NB4 (cell line): ENCODE measurements around the gene VAV2.
A peak's percentile ranks its signal among the peaks of the same experiment; 100 is the strongest.

Experiments used
- DNase-seq: peaks from one replicate; pipeline ENCODE4 v3.0.0; 2010; ENCODE audit warnings: low read depth
- H3K4me3 ChIP-seq: one replicate; pipeline ENCODE4 v1.5.1; 2011; ENCODE audit warnings: mild to moderate bottlenecking, low read depth, low read length, moderate library complexity
- MYC ChIP-seq: IDR thresholded peaks from 2 replicates; pipeline ENCODE4 v1.6.1; 2011; ENCODE audit warnings: low read depth, low read length
- POLR2A ChIP-seq: IDR thresholded peaks from 2 replicates; pipeline ENCODE4 v1.6.1; 2011; ENCODE audit warnings: mild to moderate bottlenecking; ENCODE audit not compliant: insufficient read length; ENCODE audit errors: extremely low read depth
- TF ChIP-seq, protein P1 (sequence below): IDR thresholded peaks from one replicate; pipeline ENCODE4 v1.5.1; 2012; ENCODE audit warnings: low read depth, low read length
- TF ChIP-seq, protein P2 (sequence below): IDR thresholded peaks from 2 replicates; pipeline ENCODE4 v1.6.1; 2011; ENCODE audit warnings: low read depth, low read length

VAV2 gene

GRCh38 chr9:134025606-134026541, 33.8 kb upstream of the VAV2 start:
- TF ChIP-seq POLR2A (no peak), MYC (no peak)
- TF ChIP-seq, protein P1, sequence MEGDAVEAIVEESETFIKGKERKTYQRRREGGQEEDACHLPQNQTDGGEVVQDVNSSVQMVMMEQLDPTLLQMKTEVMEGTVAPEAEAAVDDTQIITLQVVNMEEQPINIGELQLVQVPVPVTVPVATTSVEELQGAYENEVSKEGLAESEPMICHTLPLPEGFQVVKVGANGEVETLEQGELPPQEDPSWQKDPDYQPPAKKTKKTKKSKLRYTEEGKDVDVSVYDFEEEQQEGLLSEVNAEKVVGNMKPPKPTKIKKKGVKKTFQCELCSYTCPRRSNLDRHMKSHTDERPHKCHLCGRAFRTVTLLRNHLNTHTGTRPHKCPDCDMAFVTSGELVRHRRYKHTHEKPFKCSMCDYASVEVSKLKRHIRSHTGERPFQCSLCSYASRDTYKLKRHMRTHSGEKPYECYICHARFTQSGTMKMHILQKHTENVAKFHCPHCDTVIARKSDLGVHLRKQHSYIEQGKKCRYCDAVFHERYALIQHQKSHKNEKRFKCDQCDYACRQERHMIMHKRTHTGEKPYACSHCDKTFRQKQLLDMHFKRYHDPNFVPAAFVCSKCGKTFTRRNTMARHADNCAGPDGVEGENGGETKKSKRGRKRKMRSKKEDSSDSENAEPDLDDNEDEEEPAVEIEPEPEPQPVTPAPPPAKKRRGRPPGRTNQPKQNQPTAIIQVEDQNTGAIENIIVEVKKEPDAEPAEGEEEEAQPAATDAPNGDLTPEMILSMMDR, result no peak
- TF ChIP-seq, protein P2, sequence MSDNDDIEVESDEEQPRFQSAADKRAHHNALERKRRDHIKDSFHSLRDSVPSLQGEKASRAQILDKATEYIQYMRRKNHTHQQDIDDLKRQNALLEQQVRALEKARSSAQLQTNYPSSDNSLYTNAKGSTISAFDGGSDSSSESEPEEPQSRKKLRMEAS, result no peak
- peak overlapping the region; percentile 77 for H3K4me3 ChIP-seq
- DNase-seq, result peak; percentile 82

- TF ChIP-seq, protein P1, result no peak
- TF ChIP-seq, protein P2, result 0 out of 2 replicates have a peak, but pooled peaks have one; percentile 21
- TF ChIP-seq MYC, result peak; percentile 64
- TF ChIP-seq POLR2A, result peak; percentile 23
- H3K4me3 ChIP-seq, result peak within 1 kb of the TSS; percentile 77
- peak; percentile 98 for DNase-seq
These were observed 32.9 kb upstream of the VAV2 start, which contains the start of gene BRD3OS for GRCh38 chr9:134024828-134025605. Gene BRD3OS, plus strand, starts transcription at chr9:134025481. Its CDS starts 1,267 bp downstream, at chr9:134026748.

DNA sequence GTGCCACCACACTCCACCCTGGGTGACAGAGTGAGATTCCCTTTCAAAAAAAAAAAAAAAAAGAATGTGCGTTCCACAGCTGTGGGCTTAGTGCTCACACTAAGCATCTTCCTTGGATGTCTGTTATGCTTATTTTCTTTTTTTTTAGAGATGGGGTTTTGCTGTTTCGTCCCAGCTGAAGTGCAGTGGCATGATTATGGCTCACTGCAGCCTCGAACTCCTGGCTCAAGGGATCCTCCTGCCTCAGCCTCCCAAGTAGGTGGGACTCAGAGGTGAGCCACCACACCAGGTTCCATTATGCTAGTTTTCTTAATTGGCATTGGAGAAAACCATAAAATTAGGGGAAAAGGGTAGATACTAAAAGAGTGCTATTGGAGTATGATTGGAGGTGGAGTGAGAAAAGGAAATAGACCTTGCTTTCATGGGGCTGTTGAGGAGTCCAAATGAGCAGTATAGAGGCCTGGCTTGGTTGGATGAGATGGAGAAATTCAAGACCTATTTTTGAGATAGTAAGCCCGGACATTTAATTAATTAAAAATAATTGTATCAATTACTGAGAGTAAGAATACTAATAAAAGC, 32.2 kb upstream of the VAV2 start:
- TF ChIP-seq, protein P2, result no peak
- TF ChIP-seq MYC (no peak), POLR2A (no peak)
- TF ChIP-seq, protein P1, result no peak
- H3K4me3 ChIP-seq, result peak overlapping the region; percentile 42
- no peak for DNase-seq

DNA sequence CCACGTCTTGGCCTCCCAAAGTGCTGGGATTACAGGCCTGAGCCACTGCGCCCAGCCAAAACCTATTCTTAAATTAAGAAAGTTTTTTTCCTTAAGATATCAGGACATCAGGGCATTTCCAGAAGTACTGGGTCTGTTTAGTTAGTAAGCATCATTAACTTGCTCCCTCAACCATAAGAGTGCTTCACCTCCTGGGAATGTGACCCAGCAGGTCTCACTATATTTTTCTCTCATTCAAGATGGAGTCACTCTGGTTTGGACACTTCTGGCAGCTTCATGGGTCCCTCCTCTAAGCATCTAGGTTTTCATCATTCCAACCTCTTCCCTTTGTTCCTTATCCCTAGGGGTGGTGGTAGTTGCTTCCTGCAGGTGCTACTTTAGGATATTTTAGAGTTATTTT, 22.8 kb upstream of the VAV2 start:
- no peak for DNase-seq
- TF ChIP-seq POLR2A (no peak), MYC (no peak)
- TF ChIP-seq, protein P1, result no peak
- TF ChIP-seq, protein P2, result no peak
- H3K4me3 ChIP-seq, result no peak overlapping the region

DNA sequence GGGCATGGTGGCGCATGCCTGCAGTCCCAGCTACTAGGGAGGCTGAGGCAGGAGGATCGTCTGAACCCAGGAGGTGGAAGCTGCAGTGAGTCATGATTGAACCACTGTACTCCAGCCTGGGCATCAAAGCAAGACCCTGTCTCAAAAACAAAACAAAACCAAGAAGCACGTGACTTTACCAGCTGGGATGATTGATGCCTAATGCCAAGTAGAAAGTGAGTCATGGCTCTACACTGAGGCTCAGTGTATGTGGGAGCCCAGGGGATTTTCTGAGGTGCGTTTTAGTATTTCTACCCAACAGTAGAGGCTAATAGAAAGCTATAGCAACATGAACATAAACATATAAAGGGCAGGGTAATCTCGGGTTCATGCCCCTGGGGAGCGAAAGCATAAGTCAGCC, 19.3 kb upstream of the VAV2 start:
- DNase-seq, result no peak
- no peak overlapping the region for H3K4me3 ChIP-seq
- TF ChIP-seq MYC (no peak), POLR2A (no peak)
- TF ChIP-seq, protein P2, result no peak
- TF ChIP-seq, protein P1, result no peak
